Activated CD8-positive, alpha-beta T cell treated with anti-CD3 and anti-CD28 coated beads for 36 hours (primary cell): ENCODE data around the gene UGCG. TPM values are rescaled to one million over a fixed set of nuclear protein-coding genes. Genes with fewer than 3 reads are reported as not detected.
"Not testable (repeated sequence)": the region's sequence is repeated elsewhere in the genome, so short reads cannot be mapped to it uniquely, and the experiment has no call there.

ENCODE experiments used
- ATAC-seq: fragments of 200-7000 bp; cut with Tn5 transposase; one replicate; pipeline ENCODE4 v1.10.0; 2021; ENCODE audit warnings: mild to moderate bottlenecking, moderate library complexity
- CTCF ChIA-PET: fragments of 350-600 bp; sonication (Branson Sonifier 250); formaldehyde crosslinking; loops from one replicate; lab custom pipeline; 2021; ENCODE audit warnings: antibody characterized with exemption; lab: Charles Lee
- POLR2A ChIA-PET: fragments of 350-600 bp; sonication (Branson Sonifier 250); formaldehyde crosslinking; loops from one replicate; lab custom pipeline; 2021; ENCODE audit warnings: antibody characterized with exemption; lab: Charles Lee
- DNase-seq: peaks from one replicate; pipeline ENCODE4 v3.0.0-alpha.2; 2020
- H3K27ac Mint-ChIP-seq: one replicate; pipeline ENCODE4 v1.8.0; 2021; ENCODE audit warnings: mild to moderate bottlenecking, mixed read lengths
- H3K27me3 Mint-ChIP-seq: one replicate; pipeline ENCODE4 v1.8.0; 2021; ENCODE audit warnings: mixed read lengths
- H3K36me3 Mint-ChIP-seq: one replicate; pipeline ENCODE4 v1.8.0; 2021; ENCODE audit warnings: low read depth, mixed read lengths
- H3K4me1 Mint-ChIP-seq: one replicate; pipeline ENCODE4 v1.8.0; 2021; ENCODE audit warnings: low read depth, mixed read lengths
- H3K4me3 Mint-ChIP-seq: one replicate; pipeline ENCODE4 v1.8.0; 2021; ENCODE audit warnings: mild to moderate bottlenecking, moderate library complexity, mixed read lengths
- H3K9me3 Mint-ChIP-seq: one replicate; pipeline ENCODE4 v1.8.0; 2021; ENCODE audit warnings: mixed read lengths
- intact Hi-C: fragments of 100-400 bp; cut with micrococcal nuclease; formaldehyde crosslinking; loops from one replicate; pipeline ENCODE4 v1.10.0; 2022
- total RNA-seq, 2 experiments: library from RNA; stranded (reverse); gene quantifications; one replicate each; pipeline ENCODE4 v1.2.3, GENCODE V29; 2021
- TF ChIP-seq, protein P1 (sequence below): fragments of 200-600 bp; IDR thresholded peaks from one replicate; pipeline ENCODE4 v1.8.0; 2022; ENCODE audit warnings: antibody characterized with exemption, mild to moderate bottlenecking

UGCG gene
- total RNA-seq, 2 experiments from 2014 or later, result 13.5 to 14.3 TPM

GRCh38 chr9:111900151-111900857 is 3.7 kb downstream of the UGCG start:
- ChIA-PET CTCF (interaction anchor here (1.0 to 2.9 kb wide), 2 partner anchors 9 to 15 kb away, joined by 3 to 15 read pairs; no protein-coding TSS in a partner anchor), POLR2A (interaction anchor here (1.0 kb wide), 1 partner anchor 15 kb away, joined by 3 read pairs; no protein-coding TSS in a partner anchor)
- peaks cover 20% of the 10 kb centered on the region for H3K4me1 Mint-ChIP-seq
- DNase-seq, result no peak
- TF ChIP-seq, protein P1, sequence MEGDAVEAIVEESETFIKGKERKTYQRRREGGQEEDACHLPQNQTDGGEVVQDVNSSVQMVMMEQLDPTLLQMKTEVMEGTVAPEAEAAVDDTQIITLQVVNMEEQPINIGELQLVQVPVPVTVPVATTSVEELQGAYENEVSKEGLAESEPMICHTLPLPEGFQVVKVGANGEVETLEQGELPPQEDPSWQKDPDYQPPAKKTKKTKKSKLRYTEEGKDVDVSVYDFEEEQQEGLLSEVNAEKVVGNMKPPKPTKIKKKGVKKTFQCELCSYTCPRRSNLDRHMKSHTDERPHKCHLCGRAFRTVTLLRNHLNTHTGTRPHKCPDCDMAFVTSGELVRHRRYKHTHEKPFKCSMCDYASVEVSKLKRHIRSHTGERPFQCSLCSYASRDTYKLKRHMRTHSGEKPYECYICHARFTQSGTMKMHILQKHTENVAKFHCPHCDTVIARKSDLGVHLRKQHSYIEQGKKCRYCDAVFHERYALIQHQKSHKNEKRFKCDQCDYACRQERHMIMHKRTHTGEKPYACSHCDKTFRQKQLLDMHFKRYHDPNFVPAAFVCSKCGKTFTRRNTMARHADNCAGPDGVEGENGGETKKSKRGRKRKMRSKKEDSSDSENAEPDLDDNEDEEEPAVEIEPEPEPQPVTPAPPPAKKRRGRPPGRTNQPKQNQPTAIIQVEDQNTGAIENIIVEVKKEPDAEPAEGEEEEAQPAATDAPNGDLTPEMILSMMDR, result no peak
- H3K4me3 Mint-ChIP-seq, result no peak overlapping the region
- intact Hi-C loops, result no loop called here
- H3K27me3 Mint-ChIP-seq, result no peaks in the 10 kb centered on the region
- H3K9me3 Mint-ChIP-seq, result no peaks in the 10 kb centered on the region
- ATAC-seq, result no peak
- H3K36me3 Mint-ChIP-seq, result peaks cover 11% of the 10 kb centered on the region
- H3K27ac Mint-ChIP-seq, result no peak overlapping the region

GRCh38 chr9:111900858-111901612 is 4.4 kb downstream of the UGCG start:
- TF ChIP-seq, protein P1, result no peak
- ChIA-PET CTCF (interaction anchor here (2.9 kb wide), 1 partner anchor 14 kb away, joined by 15 read pairs; no protein-coding TSS in a partner anchor), POLR2A (interaction anchor here (1.0 kb wide), 1 partner anchor 14 kb away, joined by 3 read pairs; no protein-coding TSS in a partner anchor)
- Mint-ChIP-seq H3K27ac (no peak overlapping the region), H3K9me3 (no peaks in the 10 kb centered on the region), H3K27me3 (no peaks in the 10 kb centered on the region), H3K4me3 (no peak overlapping the region), H3K36me3 (peaks cover 13% of the 10 kb centered on the region), H3K4me1 (peaks cover 22% of the 10 kb centered on the region)
- ATAC-seq (no peak), DNase-seq (no peak)
- intact Hi-C loops, result no loop called here

- POLR2A ChIA-PET, result interaction anchor here (0.7 to 1.7 kb wide), 3 partner anchors 12 to 24 kb away, joined by 3 to 5 read pairs (median 4); no protein-coding TSS in a partner anchor
- DNase-seq (no peak), ATAC-seq (no peak)
- Mint-ChIP-seq H3K36me3 (peaks cover 15% of the 10 kb centered on the region), H3K9me3 (no peaks in the 10 kb centered on the region), H3K27ac (no peak overlapping the region), H3K4me3 (no peak overlapping the region), H3K4me1 (peaks cover 35% of the 10 kb centered on the region), H3K27me3 (no peaks in the 10 kb centered on the region)
- TF ChIP-seq, protein P1, result no peak
- CTCF ChIA-PET, result interaction anchor here (1.3 to 2.9 kb wide), 2 partner anchors 12 to 174 kb away, joined by 3 to 15 read pairs; no protein-coding TSS in a partner anchor
- intact Hi-C loops, result no loop called here
Observed at GRCh38 chr9:111902391-111903139, 6.0 kb downstream of the UGCG start.

DNA sequence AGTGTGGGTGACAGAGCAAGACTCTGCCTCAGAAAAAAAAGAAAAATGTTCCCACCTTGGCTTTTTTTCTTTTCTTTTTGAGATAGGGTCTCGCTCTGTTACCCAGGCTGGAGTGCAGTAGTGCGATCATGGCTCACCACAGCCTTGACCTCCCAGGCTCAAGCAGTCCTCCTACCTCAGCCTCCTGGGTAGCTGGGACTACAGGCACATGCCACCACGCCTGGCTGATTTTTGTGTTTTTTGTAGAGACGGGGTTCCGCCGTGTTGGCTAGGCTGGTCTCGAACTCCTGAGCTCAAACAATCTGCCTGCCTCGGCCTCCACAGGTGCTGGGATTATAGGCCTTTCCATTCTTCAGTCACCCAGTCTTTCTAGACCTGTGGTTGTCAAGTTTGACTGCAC is 6.9 kb downstream of the UGCG start:
- H3K27me3 Mint-ChIP-seq, DNase-seq, H3K9me3 Mint-ChIP-seq, H3K4me3 Mint-ChIP-seq, H3K27ac Mint-ChIP-seq, intact Hi-C loops, ATAC-seq: not testable (repeated sequence)
- ChIA-PET POLR2A (interaction anchor here (0.7 to 1.7 kb wide), 4 partner anchors 11 to 35 kb away, joined by 3 to 5 read pairs (median 4); no protein-coding TSS in a partner anchor), CTCF (interaction anchor here (1.1 to 1.3 kb wide), 2 partner anchors 157 to 173 kb away, joined by 3 read pairs; no protein-coding TSS in a partner anchor)
- H3K36me3 Mint-ChIP-seq, result peaks cover 19% of the 10 kb centered on the region
- peaks cover 43% of the 10 kb centered on the region for H3K4me1 Mint-ChIP-seq

- TF ChIP-seq, protein P1, result no peak
- DNase-seq, result no peak
- Mint-ChIP-seq H3K9me3 (no peaks in the 10 kb centered on the region), H3K4me3 (no peak overlapping the region), H3K4me1 (peaks cover 48% of the 10 kb centered on the region), H3K27ac (no peak overlapping the region), H3K36me3 (peaks cover 20% of the 10 kb centered on the region), H3K27me3 (no peaks in the 10 kb centered on the region)
- POLR2A ChIA-PET, result interaction anchor here (1.1 to 1.7 kb wide), 2 partner anchors 12 to 34 kb away, joined by 3 to 5 read pairs; no protein-coding TSS in a partner anchor
- ATAC-seq, result no peak
- CTCF ChIA-PET, result interaction anchor here (0.7 to 1.1 kb wide), 2 partner anchors 11 to 157 kb away, joined by 3 read pairs; no protein-coding TSS in a partner anchor
- intact Hi-C loops, result no loop called here
Observed at GRCh38 chr9:111904026-111904425, 7.4 kb downstream of the UGCG start.
